Left lobe of liver (tissue), 2 donors: ENCODE results near the gene DDX1. TPM values are rescaled to one million over a fixed set of nuclear protein-coding genes. Genes with fewer than 3 reads are reported as not detected.
"Not testable (repeated sequence)": the region's sequence is repeated elsewhere in the genome, so short reads cannot be mapped to it uniquely, and the experiment has no call there.

Experiments
- ATAC-seq: fragments of 200-7000 bp; cut with Tn5 transposase; one replicate; pipeline ENCODE4 v1.9.1; 2020; ENCODE audit warnings: mild to moderate bottlenecking, moderate library complexity
- DNase-seq: peaks from one replicate; pipeline ENCODE4 v3.0.0-alpha.2; 2020; ENCODE audit warnings: low spot score
- total RNA-seq: library from RNA; stranded (reverse); gene quantifications from one replicate; pipeline ENCODE4 v1.2.1, GENCODE V29; 2021
- donor health status: DM: no; HTN: no; CAD: no; lungs with moderate emphysema.
- donor health status: DM: no; HTN: yes; CAD: no.

Gene DDX1
- total RNA-seq, 1 donor from 2014 or later, result 33.0 TPM

- no peak for DNase-seq
These were observed 80.5 kb downstream of the DDX1 start for GRCh38 chr2:15671842-15672815.

GRCh38 chr2:15672961-15673918 lies 81.6 kb downstream of the DDX1 start:
- no peak for ATAC-seq
- no peak for DNase-seq

More at GRCh38 chr2:15671842-15672815, 80.5 kb downstream of the DDX1 start:
- no peak for ATAC-seq

GRCh38 chr2:15673919-15674636 lies 82.4 kb downstream of the DDX1 start:
- DNase-seq (no peak), ATAC-seq (peak; percentile 92)

- ATAC-seq (no peak), DNase-seq (no peak)
These were observed 83.2 kb downstream of the DDX1 start for GRCh38 chr2:15674637-15675455.

- DNase-seq, result no peak
- no peak for ATAC-seq
These were observed 84.0 kb downstream of the DDX1 start for GRCh38 chr2:15675456-15676195.

GRCh38 chr2:15677141-15677843 lies 85.6 kb downstream of the DDX1 start:
- DNase-seq (no peak), ATAC-seq (no peak)

GRCh38 chr2:15678346-15678745 lies 86.7 kb downstream of the DDX1 start:
- ATAC-seq (no peak), DNase-seq (no peak)

GRCh38 chr2:15678909-15679308 lies 87.2 kb downstream of the DDX1 start:
- ATAC-seq (no peak), DNase-seq (no peak)

- ATAC-seq (no peak), DNase-seq (no peak)
These were observed 87.8 kb downstream of the DDX1 start for GRCh38 chr2:15679386-15679924.

- not testable (repeated sequence) for ATAC-seq, DNase-seq
These were observed 88.5 kb downstream of the DDX1 start for GRCh38 chr2:15680132-15680531.

Other genes starting within 250 kb of the DDX1 start
- gene NBAS, start 30.5 kb upstream of the DDX1 start, total RNA-seq, result 19.5 TPM